Lung (tissue), 12 donors: ENCODE results near the gene NACAD. TPM values are rescaled to one million over a fixed set of nuclear protein-coding genes. Genes with fewer than 3 reads are reported as not detected.

Source experiments
- ATAC-seq: fragments of 200-7000 bp; cut with Tn5 transposase; one replicate; pipeline ENCODE4 v1.9.1; 2020; ENCODE audit warnings: moderate number of reproducible peaks; ENCODE audit not compliant: insufficient read depth, low FRiP score
- DNase-seq, 3 donors: peaks; one replicate each; pipeline ENCODE4 v3.0.0-alpha.2; 2013 to 2017
- H3K27ac ChIP-seq, 2 donors: one replicate each; pipeline ENCODE4 v1.5.1; 2013; ENCODE audit warnings: mild to moderate bottlenecking in 2 of 2, moderate library complexity in 2 of 2, control low read depth in 1 of 2, inconsistent platforms in 1 of 2, low read depth in 1 of 2, low read length in 1 of 2
- H3K27me3 ChIP-seq, 3 donors: one replicate each; pipeline ENCODE4 v1.5.1; 2013; ENCODE audit warnings: low read length in 2 of 3; ENCODE audit not compliant: control insufficient read depth in 3 of 3, insufficient read depth in 3 of 3
- H3K36me3 ChIP-seq, 4 donors: one replicate each; pipeline ENCODE4 v1.5.1; 2013; ENCODE audit warnings: low read length in 4 of 4, mild to moderate bottlenecking in 1 of 4, moderate library complexity in 1 of 4; ENCODE audit not compliant: control insufficient read depth in 4 of 4, insufficient read depth in 4 of 4
- H3K4me1 ChIP-seq, 5 donors: one replicate each; pipeline ENCODE4 v1.5.1; 2013; ENCODE audit warnings: low read length in 5 of 5, mild to moderate bottlenecking in 2 of 5, moderate library complexity in 1 of 5; ENCODE audit not compliant: control insufficient read depth in 5 of 5, insufficient read depth in 5 of 5
- H3K4me3 ChIP-seq: one replicate; pipeline ENCODE4 v1.5.1; 2013; ENCODE audit warnings: mild to moderate bottlenecking, control low read depth, moderate library complexity
- H3K9ac ChIP-seq, 2 donors: one replicate each; pipeline ENCODE4 v1.5.1; 2013; ENCODE audit warnings: low read length in 2 of 2, control low read depth in 1 of 2; ENCODE audit not compliant: insufficient read depth in 1 of 2
- H3K9me3 ChIP-seq, 4 donors: one replicate each; pipeline ENCODE4 v1.5.1; 2013; ENCODE audit warnings: low read length in 3 of 4, mild to moderate bottlenecking in 1 of 4, moderate library complexity in 1 of 4; ENCODE audit not compliant: control insufficient read depth in 4 of 4, insufficient read depth in 3 of 4
- CTCF ChIP-seq: IDR thresholded peaks from 2 replicates; pipeline ENCODE4 v1.5.1; 2012; ENCODE audit warnings: mild to moderate bottlenecking; ENCODE audit errors: control extremely low read depth, extremely low read depth
- WGBS, 2 donors: extraction: QIAGEN DNeasy Blood & Tissue Kit; methylation state at CpG; one replicate each; pipeline ENCODE4 v1.1.7; 2013; 5-methylcytosine and 5-hydroxymethylcytosine counted together
- polyA plus RNA-seq, 2 donors: library from polyadenylated mRNA; stranded (reverse); fragments of 200-250 nt; gene quantifications; one replicate each; pipeline ENCODE4 v1.2.1, GENCODE V29; 2013
- total RNA-seq, 2 donors: library from RNA; depleted of rRNA in 1 of 2; stranded (reverse); fragments of >200 nt in 1 of 2; gene quantifications; one replicate each; pipeline ENCODE4 v1.2.1, GENCODE V29; 2014 to 2021
- donor health status: control.
- donor health status: control.
- donor health status: Bipolar disorder and iron deficiency.
- donor health status: healthy.
- donor health status: DM: yes; HTN: yes; CAD: no.

Gene NACAD
- total and polyA plus RNA-seq, 4 donors = 0.85 to 3.7 (median 1.7) TPM

GRCh38 chr7:45092931-45093235, 4.1 kb upstream of the NACAD start:
- Histone ChIP-seq H3K27ac (no peak overlapping the region), H3K9me3 (no peaks in the 10 kb centered on the region), H3K9ac (no peak overlapping the region), H3K27me3 (no peaks in the 10 kb centered on the region), H3K36me3 (no peaks in the 10 kb centered on the region), H3K4me3 (no peak overlapping the region), H3K4me1 (peaks cover 0 to 9% (median 0%) of the 10 kb centered on the region in 5 donors)
- DNase-seq (no peak), ATAC-seq (no peak)
- WGBS, 2 donors = 65 to 84% methylated on average over 3 of the region's 3 CpGs
- no peak for TF ChIP-seq CTCF

GRCh38 chr7:45092100-45092930, 3.5 kb upstream of the NACAD start:
- no peaks in the 10 kb centered on the region for H3K9me3 ChIP-seq
- 63 to 76% methylated on average over 7 of the region's 7 CpGs for WGBS, 2 donors
- no peak for DNase-seq

GRCh38 chr7:45089341-45089891, 647 bp upstream of the NACAD start:
- DNase-seq (peak; percentile 51 to 63 (median 56)), ATAC-seq (peak; percentile 5)
- Histone ChIP-seq H3K4me1 (peaks cover 0 to 16% (median 3%) of the 10 kb centered on the region in 5 donors), H3K36me3 (no peaks in the 10 kb centered on the region), H3K27me3 (no peaks in the 10 kb centered on the region), H3K4me3 (peak overlapping the region; percentile 40), H3K27ac (no peak overlapping the region), H3K9me3 (no peaks in the 10 kb centered on the region), H3K9ac (peak overlapping the region in 1 of 2 donors; percentile 32)
- WGBS, 2 donors = 3 to 6% methylated on average over 20 to 22 of the region's 22 CpGs
- TF ChIP-seq CTCF = no peak

More at GRCh38 chr7:45092100-45092930, 3.5 kb upstream of the NACAD start:
- Histone ChIP-seq H3K4me3 (no peak overlapping the region), H3K9ac (no peak overlapping the region), H3K36me3 (no peaks in the 10 kb centered on the region), H3K27me3 (no peaks in the 10 kb centered on the region), H3K4me1 (peaks cover 0 to 11% (median 0%) of the 10 kb centered on the region in 5 donors), H3K27ac (no peak overlapping the region)
- no peak for TF ChIP-seq CTCF
- ATAC-seq = no peak
